Smooth muscle cell (in vitro differentiated cells): Measurements from ENCODE around the gene STK4. TPM values are rescaled to one million over a fixed set of nuclear protein-coding genes. Genes with fewer than 3 reads are reported as not detected.

ENCODE experiments used
- DNase-seq: peaks from one replicate; lab custom pipeline; 2025; ENCODE audit not compliant: unreplicated experiment; lab: John Stamatoyannopoulos, UW
- H2AFZ ChIP-seq: fragments of 200-600 bp; sonication (generic); 2 replicates; pipeline ENCODE4 v1.6.0; 2016; ENCODE audit warnings: antibody characterized with exemption, low read depth, mild to moderate bottlenecking
- H3F3A ChIP-seq: fragments of 200-600 bp; sonication (generic); 2 replicates; pipeline ENCODE4 v1.6.0; 2017; ENCODE audit warnings: antibody characterized with exemption, low read depth
- H3K27ac ChIP-seq: fragments of 200-600 bp; sonication (generic); 2 replicates; pipeline ENCODE4 v1.5.1; 2016; ENCODE audit warnings: low read depth, mild to moderate bottlenecking
- H3K27me3 ChIP-seq: fragments of 200-600 bp; sonication (generic); 2 replicates; pipeline ENCODE4 v1.6.1; 2016; ENCODE audit warnings: low read depth, mild to moderate bottlenecking
- H3K36me3 ChIP-seq: fragments of 200-600 bp; sonication (generic); 2 replicates; pipeline ENCODE4 v1.5.1; 2016; ENCODE audit warnings: low read depth
- H3K4me1 ChIP-seq: fragments of 200-600 bp; sonication (generic); 2 replicates; pipeline ENCODE4 v1.5.1; 2016; ENCODE audit warnings: low read depth
- H3K4me2 ChIP-seq: fragments of 200-600 bp; sonication (generic); 2 replicates; pipeline ENCODE4 v1.6.0; 2016; ENCODE audit warnings: mild to moderate bottlenecking
- H3K4me3 ChIP-seq: fragments of 200-600 bp; sonication (generic); 2 replicates; pipeline ENCODE4 v1.5.1; 2016; ENCODE audit warnings: mild to moderate bottlenecking
- H3K79me2 ChIP-seq: fragments of 200-600 bp; sonication (generic); 2 replicates; pipeline ENCODE4 v1.6.0; 2016; ENCODE audit warnings: low read depth, mild to moderate bottlenecking
- H3K9ac ChIP-seq: fragments of 200-600 bp; sonication (generic); 2 replicates; pipeline ENCODE4 v1.6.0; 2016; ENCODE audit warnings: low read depth
- H3K9me3 ChIP-seq: fragments of 200-600 bp; sonication (generic); replicated peaks from 2 replicates; pipeline ENCODE4 v1.5.1; 2016; ENCODE audit warnings: low read depth
- H4K20me1 ChIP-seq: fragments of 200-600 bp; sonication (generic); 2 replicates; pipeline ENCODE4 v1.6.0; 2016; ENCODE audit warnings: low read depth
- WGBS: methylation state at CpG from one replicate; pipeline ENCODE4 v1.1.7; 2016; ENCODE audit warnings: low lambda C conversion rate; 5-methylcytosine and 5-hydroxymethylcytosine counted together
- polyA plus RNA-seq: library from polyadenylated mRNA; unstranded; fragments of >200 nt; fragmentation: Nextera tagmentation; extraction: Ambion mirVana; gene quantifications from 2 replicates; pipeline ENCODE4 v1.2.1, GENCODE V29; 2016
- total RNA-seq: library from RNA; depleted of rRNA; stranded (reverse); fragments of >200 nt; gene quantifications from 2 replicates; pipeline ENCODE4 v1.2.3, GENCODE V29; 2014
- TF ChIP-seq, protein P1 (sequence below): fragments of 200-600 bp; sonication (generic); IDR thresholded peaks from 2 replicates; pipeline ENCODE4 v1.5.1; 2017; ENCODE audit warnings: borderline replicate concordance, mild to moderate bottlenecking, antibody characterized with exemption; ENCODE audit not compliant: insufficient read depth, poor library complexity, severe bottlenecking

STK4 gene
- total and polyA plus RNA-seq, 2 experiments from 2014 or later, result 16.8 to 33.5 TPM

DNA sequence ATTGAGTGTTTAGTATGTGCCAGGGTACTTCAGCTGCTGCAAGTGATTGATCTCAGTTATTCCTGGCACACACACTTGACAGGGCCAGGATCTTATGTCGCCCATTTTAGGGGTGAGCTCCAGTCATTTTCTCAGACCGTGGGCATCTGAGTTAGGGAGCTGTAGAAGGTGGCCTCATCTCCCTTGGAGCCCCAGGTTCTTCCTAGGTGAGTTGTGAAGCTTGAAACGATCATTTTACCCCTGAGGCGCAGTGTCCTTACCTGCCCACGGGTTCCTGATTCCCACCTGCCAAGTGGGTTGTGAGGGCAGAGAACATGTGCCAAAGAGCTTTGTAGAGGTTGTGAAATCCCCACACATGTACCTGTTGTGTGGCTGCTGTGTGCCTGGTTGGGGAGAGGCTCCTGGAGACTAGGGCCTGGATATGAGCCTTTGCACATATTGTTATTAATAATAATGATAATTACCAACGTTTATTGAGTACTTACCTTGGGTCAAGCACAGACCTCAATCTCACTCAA is 135.1 kb downstream of the STK4 start:
- WGBS, result 66% methylated on average over 6 of the region's 6 CpGs
- Histone ChIP-seq H3K9me3 (no peaks in the 10 kb centered on the region), H3F3A (no peaks in the 10 kb centered on the region), H4K20me1 (no peaks in the 10 kb centered on the region), H3K9ac (no peak overlapping the region), H3K27ac (no peak overlapping the region), H3K27me3 (peaks cover 10% of the 10 kb centered on the region), H3K36me3 (no peaks in the 10 kb centered on the region), H2AFZ (peak overlapping the region; percentile 63), H3K4me1 (no peaks in the 10 kb centered on the region), H3K4me3 (peak overlapping the region; percentile 39), H3K4me2 (peak overlapping the region; percentile 81), H3K79me2 (no peaks in the 10 kb centered on the region)
- TF ChIP-seq, protein P1, sequence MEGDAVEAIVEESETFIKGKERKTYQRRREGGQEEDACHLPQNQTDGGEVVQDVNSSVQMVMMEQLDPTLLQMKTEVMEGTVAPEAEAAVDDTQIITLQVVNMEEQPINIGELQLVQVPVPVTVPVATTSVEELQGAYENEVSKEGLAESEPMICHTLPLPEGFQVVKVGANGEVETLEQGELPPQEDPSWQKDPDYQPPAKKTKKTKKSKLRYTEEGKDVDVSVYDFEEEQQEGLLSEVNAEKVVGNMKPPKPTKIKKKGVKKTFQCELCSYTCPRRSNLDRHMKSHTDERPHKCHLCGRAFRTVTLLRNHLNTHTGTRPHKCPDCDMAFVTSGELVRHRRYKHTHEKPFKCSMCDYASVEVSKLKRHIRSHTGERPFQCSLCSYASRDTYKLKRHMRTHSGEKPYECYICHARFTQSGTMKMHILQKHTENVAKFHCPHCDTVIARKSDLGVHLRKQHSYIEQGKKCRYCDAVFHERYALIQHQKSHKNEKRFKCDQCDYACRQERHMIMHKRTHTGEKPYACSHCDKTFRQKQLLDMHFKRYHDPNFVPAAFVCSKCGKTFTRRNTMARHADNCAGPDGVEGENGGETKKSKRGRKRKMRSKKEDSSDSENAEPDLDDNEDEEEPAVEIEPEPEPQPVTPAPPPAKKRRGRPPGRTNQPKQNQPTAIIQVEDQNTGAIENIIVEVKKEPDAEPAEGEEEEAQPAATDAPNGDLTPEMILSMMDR, result no peak
- DNase-seq, result no peak

DNA sequence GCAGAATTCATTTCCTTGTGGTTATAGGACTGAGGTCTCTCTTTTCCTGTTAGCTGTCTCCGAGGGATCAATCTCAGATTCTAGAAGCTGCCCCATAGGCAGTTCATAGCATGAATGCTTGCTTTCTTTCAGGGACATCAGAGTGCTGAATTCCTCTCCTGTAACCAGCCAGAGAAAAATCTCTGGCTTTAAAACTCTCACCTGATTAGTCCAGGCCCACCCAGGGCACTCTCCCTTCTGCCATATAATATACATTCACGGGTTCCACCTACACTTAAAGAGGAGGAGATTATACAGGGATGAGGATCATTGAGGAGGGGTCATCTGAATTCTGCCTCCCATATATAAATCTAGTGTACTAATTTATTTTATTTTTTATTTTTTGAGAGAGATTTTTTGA is 136.8 kb downstream of the STK4 start:
- Histone ChIP-seq H4K20me1 (no peaks in the 10 kb centered on the region), H3K36me3 (no peaks in the 10 kb centered on the region), H3K9me3 (no peaks in the 10 kb centered on the region), H3K27ac (no peak overlapping the region), H3K4me2 (no peak overlapping the region), H3K27me3 (peaks cover 10% of the 10 kb centered on the region), H3K4me3 (no peak overlapping the region), H3K9ac (no peak overlapping the region), H2AFZ (no peak overlapping the region), H3F3A (no peaks in the 10 kb centered on the region), H3K4me1 (no peaks in the 10 kb centered on the region), H3K79me2 (no peaks in the 10 kb centered on the region)
- WGBS, result 93% methylated on average over 2 of the region's 2 CpGs
- TF ChIP-seq, protein P1, result no peak
- DNase-seq, result no peak

DNA sequence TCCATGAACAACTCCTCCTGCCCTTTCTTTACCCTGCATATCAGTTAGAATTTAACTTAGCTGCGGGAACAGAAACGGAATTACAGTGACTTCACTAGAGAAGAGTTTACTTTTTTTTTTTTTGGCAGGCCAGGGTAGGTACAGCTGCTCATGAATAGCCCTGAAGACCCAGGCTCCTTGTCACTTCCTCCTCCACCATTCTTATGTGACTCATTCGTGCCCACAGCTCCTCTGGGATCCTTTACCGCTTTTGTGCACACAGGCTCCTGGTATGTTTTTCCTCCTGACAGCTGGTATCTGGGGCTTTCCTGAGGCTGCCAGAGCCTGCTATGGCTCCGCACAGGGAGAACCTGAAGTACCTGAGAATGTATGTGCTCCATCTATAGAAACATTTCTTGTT is 138.5 kb downstream of the STK4 start:
- TF ChIP-seq, protein P1, result no peak
- 35% methylated on average over 5 of the region's 5 CpGs for WGBS
- peaks cover 5% of the 10 kb centered on the region for H3K27me3 ChIP-seq
- DNase-seq, result no peak
- H3K4me3 ChIP-seq, result no peak overlapping the region
- no peaks in the 10 kb centered on the region for H3F3A ChIP-seq
- no peak overlapping the region for H3K4me2 ChIP-seq
- H3K36me3 ChIP-seq, result no peaks in the 10 kb centered on the region
- no peak overlapping the region for H3K9ac ChIP-seq
- no peaks in the 10 kb centered on the region for H4K20me1 ChIP-seq
- H3K4me1 ChIP-seq, result no peaks in the 10 kb centered on the region
- H3K9me3 ChIP-seq, result no peaks in the 10 kb centered on the region
- H3K27ac ChIP-seq, result peak overlapping the region; percentile 33
- no peaks in the 10 kb centered on the region for H3K79me2 ChIP-seq
- H2AFZ ChIP-seq, result no peak overlapping the region

DNA sequence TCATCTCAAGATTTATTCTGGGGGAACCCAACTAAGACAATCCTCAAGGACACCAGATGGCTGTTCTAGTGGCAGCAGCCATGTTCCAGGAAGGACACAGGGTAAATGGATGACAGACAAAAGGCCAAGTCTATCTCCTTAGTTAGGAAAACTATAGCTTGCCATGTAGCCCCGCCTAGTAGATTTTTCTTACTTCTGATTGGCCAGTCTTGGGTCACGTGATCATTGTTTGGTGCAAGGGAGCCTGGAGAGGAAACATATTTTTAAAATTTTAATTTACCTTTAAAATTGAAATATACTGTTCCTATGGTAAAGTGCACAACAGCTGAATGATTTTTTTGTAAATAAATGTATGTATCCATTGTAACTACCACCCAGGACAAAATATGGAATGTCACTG is 139.0 kb downstream of the STK4 start:
- no peak overlapping the region for H3K4me2 ChIP-seq
- H3K27ac ChIP-seq, result peak overlapping the region; percentile 33
- no peak overlapping the region for H2AFZ ChIP-seq
- no peaks in the 10 kb centered on the region for H3K27me3 ChIP-seq
- H3K9me3 ChIP-seq, result no peaks in the 10 kb centered on the region
- no peaks in the 10 kb centered on the region for H3K4me1 ChIP-seq
- no peak overlapping the region for H3K4me3 ChIP-seq
- no peak overlapping the region for H3K9ac ChIP-seq
- no peaks in the 10 kb centered on the region for H3F3A ChIP-seq
- no peaks in the 10 kb centered on the region for H3K36me3 ChIP-seq
- H4K20me1 ChIP-seq, result no peaks in the 10 kb centered on the region
- H3K79me2 ChIP-seq, result no peaks in the 10 kb centered on the region
- TF ChIP-seq, protein P1, result no peak
- no peak for DNase-seq
- WGBS, result 100% methylated on average over 2 of the region's 2 CpGs
